Measurements from ENCODE around the gene PPFIA3.

DNA sequence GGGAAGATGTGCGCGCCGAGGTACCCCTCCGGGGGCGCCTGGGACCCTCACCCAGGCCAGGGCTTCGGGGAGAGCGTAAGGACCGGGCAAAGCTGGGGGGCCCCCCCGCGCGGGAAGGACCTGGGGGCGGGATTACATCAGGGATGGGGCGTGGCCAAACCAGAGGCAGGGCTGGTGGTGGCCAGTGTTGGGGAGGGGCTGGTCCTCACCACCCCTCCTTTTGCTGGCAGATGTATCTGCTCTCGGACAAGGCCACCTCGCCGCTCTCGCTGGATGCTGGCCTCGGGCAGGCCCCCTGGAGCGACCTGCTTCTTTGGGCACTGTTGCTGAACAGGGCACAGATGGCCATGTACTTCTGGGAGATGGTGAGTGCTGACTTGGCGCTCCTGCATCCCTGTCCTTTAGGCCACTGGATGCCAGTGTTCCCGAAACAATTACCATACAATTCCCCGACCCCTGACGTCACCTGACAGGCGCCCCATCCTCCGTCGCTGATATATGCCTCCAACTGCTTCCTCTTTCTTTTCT is 63.6 kb downstream of the PPFIA3 start:
- TF ChIP-seq GABPA (IDR thresholded peaks at IDR 0.05; ENCODE audit: low read depth) (no peak), CTCF (IDR thresholded peaks at IDR 0.05) (no peak), PBX3 (IDR thresholded peaks at IDR 0.05) (no peak), USF1 (IDR thresholded peaks at IDR 0.05; ENCODE audit: borderline replicate concordance, low read depth) (no peak), EZH2phosphoT487 (IDR thresholded peaks at IDR 0.05; ENCODE audit: borderline replicate concordance, low read depth) (no peak), RXRA (IDR thresholded peaks at IDR 0.05; ENCODE audit: borderline replicate concordance, low read depth) (no peak), POLR2AphosphoS5 (IDR thresholded peaks at IDR 0.05; ENCODE audit: low read depth, low read length) (no peak), JUND (IDR thresholded peaks at IDR 0.05) (no peak), RFX5 (IDR thresholded peaks at IDR 0.05; ENCODE audit: low read length) (no peak), SMC3 (IDR thresholded peaks at IDR 0.05; ENCODE audit: low read depth, low read length) (no peak), FOXJ3 (CRISPR knock-in tag; IDR thresholded peaks at IDR 0.05) (no peak)
- TF ChIP-seq, protein P1, sequence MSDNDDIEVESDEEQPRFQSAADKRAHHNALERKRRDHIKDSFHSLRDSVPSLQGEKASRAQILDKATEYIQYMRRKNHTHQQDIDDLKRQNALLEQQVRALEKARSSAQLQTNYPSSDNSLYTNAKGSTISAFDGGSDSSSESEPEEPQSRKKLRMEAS (IDR thresholded peaks at IDR 0.05; ENCODE audit: low read depth), result no peak
- TF ChIP-seq, protein P2, sequence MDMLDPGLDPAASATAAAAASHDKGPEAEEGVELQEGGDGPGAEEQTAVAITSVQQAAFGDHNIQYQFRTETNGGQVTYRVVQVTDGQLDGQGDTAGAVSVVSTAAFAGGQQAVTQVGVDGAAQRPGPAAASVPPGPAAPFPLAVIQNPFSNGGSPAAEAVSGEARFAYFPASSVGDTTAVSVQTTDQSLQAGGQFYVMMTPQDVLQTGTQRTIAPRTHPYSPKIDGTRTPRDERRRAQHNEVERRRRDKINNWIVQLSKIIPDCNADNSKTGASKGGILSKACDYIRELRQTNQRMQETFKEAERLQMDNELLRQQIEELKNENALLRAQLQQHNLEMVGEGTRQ (IDR thresholded peaks at IDR 0.05; ENCODE audit: borderline replicate concordance, low read depth, low read length), result no peak
